Dendritic cell treated with granulocyte-macrophage colony-stimulating factor and Interleukin-4, amounts not matched to agents 40 ng/mL and 50 ng/mL, for 4 days (primary cell): Measurements from ENCODE around the gene KRTAP4-9.
"Not testable (repeated sequence)": the region's sequence is repeated elsewhere in the genome, so short reads cannot be mapped to it uniquely, and the experiment has no call there.

Source experiments
- H3K27ac Mint-ChIP-seq: one replicate; pipeline ENCODE4 v1.8.0; 2022; ENCODE audit warnings: mild to moderate bottlenecking, mixed read lengths
- H3K27me3 Mint-ChIP-seq: one replicate; pipeline ENCODE4 v1.8.0; 2022; ENCODE audit warnings: mild to moderate bottlenecking, mixed read lengths
- H3K36me3 Mint-ChIP-seq: one replicate; pipeline ENCODE4 v1.8.0; 2022; ENCODE audit warnings: low read depth, mixed read lengths
- H3K4me1 Mint-ChIP-seq: one replicate; pipeline ENCODE4 v1.8.0; 2022; ENCODE audit warnings: low read depth, mixed read lengths
- H3K4me3 Mint-ChIP-seq: one replicate; pipeline ENCODE4 v1.8.0; 2022; ENCODE audit warnings: mild to moderate bottlenecking, moderate library complexity, mixed read lengths
- H3K9me3 Mint-ChIP-seq: one replicate; pipeline ENCODE4 v1.8.0; 2022; ENCODE audit warnings: mixed read lengths
- intact Hi-C: fragments of 100-400 bp; cut with micrococcal nuclease; formaldehyde crosslinking; loops from one replicate; pipeline ENCODE4 v1.15.0; 2022

Gene KRTAP4-9

DNA sequence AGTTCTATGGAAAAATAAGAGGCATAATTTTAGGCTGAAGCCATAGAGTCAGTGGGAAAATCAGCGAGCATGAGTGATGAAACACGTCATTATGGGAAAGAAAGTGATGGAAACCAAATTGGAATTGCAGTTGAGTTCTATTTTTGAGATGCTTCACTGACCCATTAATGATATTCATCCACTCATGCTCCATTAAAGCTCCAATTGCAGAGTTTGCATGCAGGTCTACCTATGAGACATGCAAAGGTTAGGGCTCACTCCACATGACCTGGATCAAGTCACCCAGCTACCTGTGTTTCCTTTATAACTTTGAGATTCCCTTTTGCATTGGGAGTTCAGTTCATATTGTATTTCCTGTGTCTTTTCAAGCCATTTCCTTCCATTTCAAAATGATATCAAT lies 31.5 kb upstream of the KRTAP4-9 start:
- H3K27ac Mint-ChIP-seq, result no peak overlapping the region
- H3K4me3 Mint-ChIP-seq, result no peak overlapping the region
- H3K27me3 Mint-ChIP-seq, result peaks cover 3% of the 10 kb centered on the region
- peaks cover 12% of the 10 kb centered on the region for H3K9me3 Mint-ChIP-seq
- H3K36me3 Mint-ChIP-seq, result no peaks in the 10 kb centered on the region
- intact Hi-C loops, result no loop called here
- no peaks in the 10 kb centered on the region for H3K4me1 Mint-ChIP-seq

DNA sequence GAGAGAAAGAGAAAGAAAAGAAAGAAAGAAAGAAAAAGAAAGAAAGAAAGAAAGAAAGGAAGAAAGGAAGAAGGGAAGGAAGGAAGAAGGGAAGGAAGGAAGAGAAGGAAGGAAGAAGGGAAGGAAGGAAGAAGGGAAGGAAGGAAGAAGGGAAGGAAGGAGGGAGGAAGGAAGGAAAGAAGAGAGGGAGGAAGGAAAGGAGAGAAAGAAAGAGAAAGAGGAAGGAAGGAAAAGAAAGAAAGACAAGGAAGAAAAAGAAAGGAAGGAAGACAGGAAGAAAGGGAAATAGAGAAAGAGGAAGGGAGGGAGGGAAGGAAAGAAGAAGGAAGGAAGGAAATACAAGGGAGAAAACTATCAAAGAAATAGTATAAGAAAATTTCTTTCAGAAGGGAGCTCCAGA lies 28.4 kb upstream of the KRTAP4-9 start:
- Mint-ChIP-seq H3K36me3 (no peaks in the 10 kb centered on the region), H3K27me3 (peaks cover 3% of the 10 kb centered on the region), H3K4me1 (no peaks in the 10 kb centered on the region), H3K4me3 (no peak overlapping the region), H3K9me3 (peaks cover 12% of the 10 kb centered on the region), H3K27ac (no peak overlapping the region)
- intact Hi-C loops, result no loop called here

DNA sequence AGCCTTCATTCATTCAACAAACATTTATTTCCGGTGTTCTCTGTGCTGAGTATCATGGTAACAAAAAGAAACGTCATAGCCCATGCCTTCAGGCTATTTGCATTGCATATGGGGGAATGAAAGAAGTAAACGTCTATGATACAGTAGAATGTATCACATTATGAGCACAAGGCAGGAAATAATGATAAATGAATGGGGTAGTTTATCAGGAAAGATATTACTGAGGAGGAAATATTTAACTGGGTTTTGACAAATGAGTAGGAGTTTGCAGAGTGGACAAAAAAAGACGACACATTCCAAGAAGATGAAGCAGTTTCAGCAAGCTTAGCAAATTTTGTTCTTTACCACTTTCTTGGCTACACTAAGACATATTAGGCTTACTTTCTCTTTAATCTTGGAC lies 22.6 kb upstream of the KRTAP4-9 start:
- Mint-ChIP-seq H3K4me3 (no peak overlapping the region), H3K4me1 (no peaks in the 10 kb centered on the region), H3K36me3 (no peaks in the 10 kb centered on the region), H3K27me3 (peaks cover 4% of the 10 kb centered on the region), H3K9me3 (no peaks in the 10 kb centered on the region), H3K27ac (no peak overlapping the region)
- intact Hi-C loops, result no loop called here

DNA sequence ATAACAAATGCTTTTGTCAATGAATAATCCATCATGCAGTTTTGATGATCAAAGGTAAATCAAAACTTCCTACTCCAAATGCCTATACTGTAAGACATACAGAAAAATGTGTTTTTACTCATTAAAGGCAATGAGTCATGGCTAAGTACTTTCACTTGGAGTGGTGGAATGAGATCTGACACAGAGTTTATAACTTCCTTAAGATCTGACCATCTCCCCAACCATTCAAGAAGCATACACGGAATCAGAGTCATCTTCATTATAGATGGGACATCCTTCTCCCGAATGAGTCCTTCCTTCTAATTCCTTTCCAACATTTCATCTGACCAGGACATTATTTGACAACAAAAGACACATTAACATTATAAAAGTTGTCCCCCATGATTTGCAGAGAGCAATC lies 21.8 kb upstream of the KRTAP4-9 start:
- H3K36me3 Mint-ChIP-seq, H3K4me3 Mint-ChIP-seq, H3K27ac Mint-ChIP-seq, H3K9me3 Mint-ChIP-seq, H3K27me3 Mint-ChIP-seq, intact Hi-C loops, H3K4me1 Mint-ChIP-seq: not testable (repeated sequence)

DNA sequence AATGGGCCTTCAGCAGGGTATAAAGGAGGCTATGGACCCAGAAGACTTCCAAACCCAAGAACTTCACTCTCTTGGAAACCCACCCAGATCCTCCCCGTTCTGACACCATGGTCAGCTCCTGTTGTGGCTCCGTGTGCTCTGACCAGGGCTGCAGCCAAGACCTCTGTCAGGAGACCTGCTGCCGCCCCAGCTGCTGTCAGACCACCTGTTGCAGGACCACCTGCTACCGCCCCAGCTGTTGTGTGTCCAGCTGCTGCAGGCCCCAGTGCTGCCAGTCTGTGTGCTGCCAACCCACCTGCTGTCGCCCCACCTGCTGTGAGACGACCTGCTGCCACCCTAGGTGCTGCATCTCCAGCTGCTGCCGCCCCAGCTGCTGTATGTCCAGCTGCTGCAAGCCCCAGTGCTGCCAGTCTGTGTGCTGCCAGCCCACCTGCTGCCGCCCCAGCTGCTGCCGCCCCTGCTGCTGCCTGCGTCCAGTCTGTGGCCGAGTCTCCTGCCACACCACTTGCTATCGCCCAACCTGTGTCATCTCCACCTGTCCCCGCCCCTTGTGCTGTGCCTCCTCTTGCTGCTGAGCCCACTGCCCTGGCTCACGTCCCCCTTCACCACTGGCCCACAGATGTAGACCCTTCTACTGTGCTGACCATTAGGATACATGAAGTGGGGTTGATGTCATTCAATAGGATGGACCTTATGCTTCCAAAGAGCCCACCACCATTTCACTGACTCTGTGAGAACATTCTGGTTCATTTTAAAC lies 20.9 kb upstream of the KRTAP4-9 start, which contains the start of gene KRTAP4-7:
Gene KRTAP4-7 (plus strand): TSS at position 51 of the 757 bp plus-strand sequence. CDS start 57 bp downstream, at position 108.
- H3K4me1 Mint-ChIP-seq, intact Hi-C loops, H3K36me3 Mint-ChIP-seq, H3K27me3 Mint-ChIP-seq, H3K27ac Mint-ChIP-seq, H3K9me3 Mint-ChIP-seq, H3K4me3 Mint-ChIP-seq: not testable (repeated sequence)

DNA sequence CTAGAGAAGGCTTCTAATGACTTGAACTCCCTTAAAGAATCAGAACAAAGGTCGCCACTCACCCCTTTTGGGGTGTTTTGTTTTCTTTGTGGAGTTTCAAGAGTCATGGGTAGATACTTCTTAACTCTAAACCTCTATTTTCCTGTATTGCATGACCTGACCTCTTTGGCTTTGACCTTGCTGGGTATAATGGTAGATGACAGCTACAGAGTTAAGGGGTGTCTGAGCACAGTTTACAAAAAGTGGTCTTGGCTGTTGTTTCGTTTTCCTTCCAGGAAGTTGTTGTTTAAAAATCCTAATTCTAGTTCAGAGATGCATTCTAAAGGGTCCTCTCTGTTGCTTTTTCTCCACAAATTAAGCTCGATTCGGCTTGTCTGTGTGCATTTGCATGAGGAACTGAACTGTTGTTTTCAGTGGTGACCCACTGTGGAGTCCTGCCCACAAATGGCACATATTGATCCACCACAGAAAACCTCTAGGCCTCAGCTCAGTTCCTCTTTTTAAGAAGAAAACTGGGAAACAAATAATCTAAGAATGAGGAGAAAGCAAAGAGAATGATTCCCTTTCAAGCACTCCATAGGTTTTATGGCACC lies 16.3 kb upstream of the KRTAP4-9 start:
- not testable (repeated sequence) for H3K4me1 Mint-ChIP-seq, H3K36me3 Mint-ChIP-seq, H3K4me3 Mint-ChIP-seq

DNA sequence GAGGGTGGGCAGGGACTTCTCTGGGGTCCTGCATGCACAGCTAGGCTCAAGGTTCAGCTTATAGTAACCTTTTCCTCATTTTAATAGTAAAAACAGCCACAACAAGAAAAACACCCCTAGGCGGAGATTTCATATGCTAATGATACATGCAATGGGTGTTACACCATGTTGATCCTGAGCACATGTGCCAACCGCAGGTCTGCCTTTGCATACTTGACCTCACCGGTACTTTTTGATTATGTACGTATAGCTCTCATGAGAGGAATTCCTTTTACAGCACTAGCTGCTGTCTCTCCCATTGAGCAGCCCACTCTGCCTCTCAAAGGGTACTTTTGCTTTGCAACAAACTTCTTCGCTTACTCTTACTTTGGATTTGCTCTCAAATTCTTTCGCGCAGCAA lies 9.1 kb upstream of the KRTAP4-9 start:
- Mint-ChIP-seq H3K4me1 (peaks cover 8% of the 10 kb centered on the region), H3K27ac (no peak overlapping the region), H3K9me3 (peaks cover 7% of the 10 kb centered on the region), H3K4me3 (no peak overlapping the region), H3K36me3 (no peaks in the 10 kb centered on the region), H3K27me3 (peaks cover 11% of the 10 kb centered on the region)
- intact Hi-C loops, result no loop called here

More for the DNA sequence above, 16.3 kb upstream of the KRTAP4-9 start:
- H3K27ac Mint-ChIP-seq, H3K9me3 Mint-ChIP-seq, H3K27me3 Mint-ChIP-seq, intact Hi-C loops: not testable (repeated sequence)

DNA sequence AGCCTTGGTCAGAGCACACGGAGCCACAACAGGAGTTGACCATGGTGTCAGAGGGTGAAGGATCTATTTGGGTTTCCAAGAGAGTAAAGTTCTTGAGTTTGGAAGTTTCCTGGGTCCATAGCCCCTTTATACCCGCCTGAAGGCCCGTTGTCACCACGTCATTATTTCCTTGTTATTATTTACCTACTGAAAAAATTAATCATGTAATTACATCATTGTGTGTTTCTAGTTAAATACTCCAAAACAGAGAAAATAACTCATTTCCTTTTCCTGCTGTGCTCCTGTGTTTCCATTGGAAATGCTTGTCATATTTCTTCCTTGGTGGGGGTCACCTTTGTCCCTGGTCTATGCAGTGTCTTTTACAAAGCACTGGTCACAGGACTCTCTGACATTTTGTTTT lies 7.1 kb upstream of the KRTAP4-9 start, which contains the start of gene KRTAP4-8:
Gene KRTAP4-8 (minus strand): TSS at position 101 of the 400 bp plus-strand sequence. CDS start 58 bp downstream, at position 43.
- H3K4me1 Mint-ChIP-seq, result peaks cover 8% of the 10 kb centered on the region
- H3K4me3 Mint-ChIP-seq, result no peak within 1 kb of the TSS
- H3K27ac Mint-ChIP-seq, result no peak within 1 kb of the TSS
- no peaks in the 10 kb centered on the region for H3K36me3 Mint-ChIP-seq
- intact Hi-C loops, result no loop called here
- peaks cover 13% of the 10 kb centered on the region for H3K27me3 Mint-ChIP-seq
- H3K9me3 Mint-ChIP-seq, result peaks cover 3% of the 10 kb centered on the region

DNA sequence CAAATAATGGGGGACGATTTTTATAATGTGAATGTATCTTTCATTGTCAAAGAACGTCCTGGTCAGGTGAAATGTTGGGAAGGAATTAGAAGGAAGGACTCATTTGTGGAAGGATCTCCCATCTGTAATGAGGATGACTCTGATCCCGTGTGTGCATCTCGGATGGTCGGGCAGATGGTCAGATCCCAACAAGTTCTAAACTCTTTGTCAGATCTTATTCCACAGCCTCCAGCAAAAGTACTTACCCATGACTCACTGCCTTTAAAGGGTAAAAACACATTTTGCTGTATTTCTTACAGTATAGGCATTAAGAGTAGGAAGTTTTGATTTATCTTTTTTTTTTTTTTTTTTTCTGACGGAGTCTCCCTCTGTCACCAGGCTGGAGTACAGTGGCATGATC lies 6.7 kb upstream of the KRTAP4-9 start:
- H3K36me3 Mint-ChIP-seq, result no peaks in the 10 kb centered on the region
- intact Hi-C loops, result no loop called here
- H3K9me3 Mint-ChIP-seq, result no peaks in the 10 kb centered on the region
- H3K27ac Mint-ChIP-seq, result no peak overlapping the region
- peaks cover 8% of the 10 kb centered on the region for H3K4me1 Mint-ChIP-seq
- H3K27me3 Mint-ChIP-seq, result peaks cover 13% of the 10 kb centered on the region
- no peak overlapping the region for H3K4me3 Mint-ChIP-seq

DNA sequence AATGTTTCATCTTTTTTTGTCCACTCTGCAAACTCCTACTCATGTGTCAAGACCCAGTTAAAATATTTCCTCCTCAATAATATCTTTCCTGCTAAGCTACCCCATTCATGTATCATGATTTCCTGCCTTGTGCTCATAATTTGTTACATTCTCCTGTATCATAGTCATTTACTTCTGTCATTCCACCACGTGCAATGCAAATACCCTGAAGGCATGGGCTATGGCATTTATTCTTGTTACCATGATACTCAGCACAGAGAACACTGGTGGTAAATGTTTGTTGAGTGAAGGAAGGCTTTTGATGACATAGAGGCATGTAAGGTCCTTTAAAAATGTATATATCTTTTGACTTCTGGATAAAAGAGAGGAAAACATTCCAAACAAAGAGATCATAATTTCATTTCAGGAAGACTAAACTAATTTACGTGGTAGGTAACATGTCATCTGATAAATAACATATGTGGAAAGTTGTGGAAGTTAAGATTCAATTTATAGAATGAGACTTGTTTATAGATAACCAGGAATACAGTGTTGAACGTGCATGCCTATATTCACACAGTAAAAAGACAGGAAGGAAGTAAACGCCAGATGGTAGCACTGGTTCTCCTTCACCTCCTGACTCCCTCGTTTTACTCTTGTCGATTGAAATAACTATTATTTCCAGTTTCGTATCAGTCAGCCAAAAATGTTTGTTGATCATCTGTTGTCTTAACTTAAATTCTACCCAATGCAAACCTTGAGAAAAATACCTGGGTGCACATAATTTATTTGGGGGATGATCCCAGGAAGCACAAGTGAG lies 5.3 kb upstream of the KRTAP4-9 start:
- H3K27ac Mint-ChIP-seq, H3K4me3 Mint-ChIP-seq, H3K36me3 Mint-ChIP-seq, intact Hi-C loops, H3K9me3 Mint-ChIP-seq, H3K4me1 Mint-ChIP-seq: not testable (repeated sequence)
- peaks cover 13% of the 10 kb centered on the region for H3K27me3 Mint-ChIP-seq

DNA sequence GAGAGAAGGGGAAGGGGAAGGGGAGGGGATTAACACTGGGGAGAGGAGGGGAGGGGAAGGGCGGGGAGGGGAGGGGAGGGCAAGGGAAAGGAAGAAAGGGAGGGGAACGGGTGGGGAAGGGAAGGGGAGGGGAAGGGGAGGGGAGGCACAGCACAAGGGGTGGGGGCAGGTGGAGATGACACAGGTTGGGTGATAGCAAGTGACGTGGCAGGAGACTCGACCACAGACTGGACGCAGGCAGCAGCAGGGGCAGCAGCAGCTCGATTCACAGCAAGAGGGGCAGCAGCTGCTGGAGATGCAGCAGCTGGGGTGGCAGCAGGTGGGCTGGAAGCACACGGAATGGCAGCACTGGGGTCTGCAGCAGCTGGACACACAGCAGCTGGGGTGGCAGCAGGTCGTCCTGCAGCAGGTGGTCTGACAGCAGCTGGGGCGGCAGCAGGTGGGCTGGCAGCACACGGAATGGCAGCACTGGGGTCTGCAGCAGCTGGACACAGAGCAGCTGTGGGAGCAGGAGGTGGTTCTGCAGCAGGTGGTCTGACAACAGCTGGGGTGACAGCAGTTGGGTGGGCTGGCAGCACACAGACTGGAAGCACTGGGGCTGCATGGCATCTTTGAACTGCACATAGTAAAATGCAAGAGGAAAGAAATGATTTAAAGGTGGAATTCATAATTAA lies 3.5 kb upstream of the KRTAP4-9 start, which contains the start of gene KRTAP4-16:
Gene KRTAP4-16 (minus strand): TSS at position 624 of the 674 bp plus-strand sequence. CDS start 0 bp downstream, at position 624.
- peaks cover 8% of the 10 kb centered on the region for H3K4me1 Mint-ChIP-seq
- H3K27me3 Mint-ChIP-seq, result peaks cover 21% of the 10 kb centered on the region
- no peak within 1 kb of the TSS for H3K27ac Mint-ChIP-seq
- no peaks in the 10 kb centered on the region for H3K36me3 Mint-ChIP-seq
- H3K9me3 Mint-ChIP-seq, result no peaks in the 10 kb centered on the region
- no peak within 1 kb of the TSS for H3K4me3 Mint-ChIP-seq
- intact Hi-C loops, result no loop called here

DNA sequence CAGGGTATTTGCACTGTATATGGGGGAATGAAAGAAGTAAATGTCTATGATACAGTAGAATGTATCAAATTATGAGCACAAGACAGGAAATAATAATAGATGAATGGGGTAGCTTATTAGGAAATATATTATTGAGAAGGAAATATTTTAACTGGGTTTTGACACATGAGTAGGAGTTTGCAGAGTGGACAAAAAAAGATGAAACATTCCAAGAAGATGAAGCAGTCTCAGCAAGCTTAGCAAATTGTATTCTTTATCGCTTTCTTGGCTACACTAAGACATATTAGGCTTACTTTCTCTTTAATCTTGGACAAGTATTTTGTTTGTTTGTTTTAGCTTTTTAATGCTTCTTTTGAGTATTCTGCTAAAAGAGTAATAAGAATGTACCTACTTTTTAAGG lies 1.3 kb upstream of the KRTAP4-9 start:
- H3K27ac Mint-ChIP-seq, result no peak overlapping the region
- no peaks in the 10 kb centered on the region for H3K9me3 Mint-ChIP-seq
- no peaks in the 10 kb centered on the region for H3K36me3 Mint-ChIP-seq
- intact Hi-C loops, result no loop called here
- peaks cover 12% of the 10 kb centered on the region for H3K27me3 Mint-ChIP-seq
- H3K4me3 Mint-ChIP-seq, result no peak overlapping the region
- H3K4me1 Mint-ChIP-seq, result peaks cover 15% of the 10 kb centered on the region

DNA sequence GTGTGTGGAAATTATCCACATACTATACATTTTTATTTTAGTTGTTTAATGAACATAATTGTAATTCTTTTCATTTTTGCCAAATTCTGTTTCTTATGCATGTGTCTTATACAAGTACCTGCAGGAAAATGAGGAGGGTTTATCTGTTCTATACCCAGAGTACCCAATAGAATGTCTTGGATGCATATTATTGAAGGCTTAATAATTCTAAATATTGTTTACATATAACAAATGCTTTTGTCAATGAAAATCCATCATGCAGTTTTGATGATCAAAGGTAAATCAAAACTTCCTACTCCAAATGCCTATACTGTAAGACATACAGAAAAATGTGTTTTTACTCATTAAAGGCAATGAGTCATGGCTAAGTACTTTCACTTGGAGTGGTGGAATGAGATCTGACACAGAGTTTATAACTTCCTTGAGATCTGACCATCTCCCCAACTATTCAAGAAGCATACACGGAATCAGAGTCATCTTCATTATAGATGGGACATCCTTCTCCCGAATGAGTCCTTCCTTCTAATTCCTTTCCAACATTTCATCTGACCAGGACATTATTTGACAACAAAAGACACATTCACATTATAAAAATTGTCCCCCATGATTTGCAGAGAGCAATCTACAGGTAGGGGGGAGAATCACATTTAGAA lies 677 bp upstream of the KRTAP4-9 start:
- H3K36me3 Mint-ChIP-seq, H3K27ac Mint-ChIP-seq, intact Hi-C loops, H3K4me3 Mint-ChIP-seq, H3K9me3 Mint-ChIP-seq: not testable (repeated sequence)
- H3K4me1 Mint-ChIP-seq, result peaks cover 17% of the 10 kb centered on the region
- H3K27me3 Mint-ChIP-seq, result peaks cover 12% of the 10 kb centered on the region
